GM12873 (cell line): ENCODE data around the gene CUEDC2.

ENCODE experiments used
- TF ChIP-seq, protein P1 (sequence below): IDR thresholded peaks from 2 replicates; pipeline ENCODE4 v1.5.1; 2012; ENCODE audit warnings: low read depth, mild to moderate bottlenecking, moderate library complexity, low read length, control low read depth; ENCODE audit not compliant: insufficient read depth; ENCODE audit errors: missing control alignments

The CUEDC2 gene

DNA sequence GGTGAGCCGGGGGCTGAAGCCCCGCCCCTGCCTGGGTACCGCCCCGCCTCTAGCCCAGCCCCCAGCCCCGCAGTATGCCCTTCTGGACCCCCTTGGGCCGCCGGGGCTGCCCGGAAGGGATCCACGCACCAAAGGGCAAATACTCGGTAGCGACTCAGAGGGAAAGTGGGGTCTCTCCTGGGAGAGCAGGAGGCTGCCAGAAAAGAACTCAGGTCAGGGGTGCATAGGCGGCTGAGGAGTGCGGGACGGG lies 10.9 kb downstream of the CUEDC2 start:
- TF ChIP-seq, protein P1, sequence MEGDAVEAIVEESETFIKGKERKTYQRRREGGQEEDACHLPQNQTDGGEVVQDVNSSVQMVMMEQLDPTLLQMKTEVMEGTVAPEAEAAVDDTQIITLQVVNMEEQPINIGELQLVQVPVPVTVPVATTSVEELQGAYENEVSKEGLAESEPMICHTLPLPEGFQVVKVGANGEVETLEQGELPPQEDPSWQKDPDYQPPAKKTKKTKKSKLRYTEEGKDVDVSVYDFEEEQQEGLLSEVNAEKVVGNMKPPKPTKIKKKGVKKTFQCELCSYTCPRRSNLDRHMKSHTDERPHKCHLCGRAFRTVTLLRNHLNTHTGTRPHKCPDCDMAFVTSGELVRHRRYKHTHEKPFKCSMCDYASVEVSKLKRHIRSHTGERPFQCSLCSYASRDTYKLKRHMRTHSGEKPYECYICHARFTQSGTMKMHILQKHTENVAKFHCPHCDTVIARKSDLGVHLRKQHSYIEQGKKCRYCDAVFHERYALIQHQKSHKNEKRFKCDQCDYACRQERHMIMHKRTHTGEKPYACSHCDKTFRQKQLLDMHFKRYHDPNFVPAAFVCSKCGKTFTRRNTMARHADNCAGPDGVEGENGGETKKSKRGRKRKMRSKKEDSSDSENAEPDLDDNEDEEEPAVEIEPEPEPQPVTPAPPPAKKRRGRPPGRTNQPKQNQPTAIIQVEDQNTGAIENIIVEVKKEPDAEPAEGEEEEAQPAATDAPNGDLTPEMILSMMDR: no peak

DNA sequence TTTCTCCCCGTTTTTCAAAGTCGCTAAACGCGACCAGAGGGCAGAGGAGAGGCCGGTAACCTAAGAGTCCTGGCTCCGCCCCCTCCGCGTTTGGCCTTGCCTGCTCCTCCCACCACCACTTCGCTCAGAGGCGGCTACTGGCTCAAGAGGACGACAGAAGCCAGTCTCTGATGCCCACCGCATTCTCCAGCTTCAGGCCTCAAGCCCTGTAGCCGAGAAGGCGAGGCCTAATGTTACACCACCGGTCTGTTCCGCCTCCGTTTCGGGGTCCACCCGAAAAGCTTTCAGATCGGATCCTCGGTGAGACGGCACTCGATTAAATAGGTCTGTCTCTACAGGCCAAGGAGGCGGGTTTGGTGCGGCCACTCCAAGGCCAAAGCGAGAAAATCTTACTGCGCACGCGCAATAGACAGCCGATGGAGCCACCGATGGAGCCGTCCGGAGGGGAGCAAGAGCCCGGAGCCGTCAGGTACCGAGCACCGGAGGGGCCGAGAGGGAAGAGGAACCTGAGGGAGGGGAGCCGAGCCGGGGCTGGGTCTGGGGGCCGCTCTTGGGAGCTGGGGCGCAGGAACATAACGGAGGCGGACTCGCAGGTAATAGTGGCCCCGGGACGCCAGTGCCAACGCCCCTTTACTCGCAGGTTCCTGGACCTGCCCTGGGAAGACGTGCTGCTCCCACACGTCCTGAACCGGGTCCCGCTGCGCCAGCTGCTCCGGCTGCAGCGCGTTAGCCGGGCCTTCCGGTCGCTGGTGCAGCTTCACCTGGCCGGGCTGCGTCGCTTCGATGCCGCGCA lies 11.5 kb downstream of the CUEDC2 start, which contains the start of gene FBXL15:
Gene FBXL15 (plus strand): TSS at position 123 of the 793 bp plus-strand sequence. CDS start 294 bp downstream, at position 417.
- TF ChIP-seq, protein P1: no peak

DNA sequence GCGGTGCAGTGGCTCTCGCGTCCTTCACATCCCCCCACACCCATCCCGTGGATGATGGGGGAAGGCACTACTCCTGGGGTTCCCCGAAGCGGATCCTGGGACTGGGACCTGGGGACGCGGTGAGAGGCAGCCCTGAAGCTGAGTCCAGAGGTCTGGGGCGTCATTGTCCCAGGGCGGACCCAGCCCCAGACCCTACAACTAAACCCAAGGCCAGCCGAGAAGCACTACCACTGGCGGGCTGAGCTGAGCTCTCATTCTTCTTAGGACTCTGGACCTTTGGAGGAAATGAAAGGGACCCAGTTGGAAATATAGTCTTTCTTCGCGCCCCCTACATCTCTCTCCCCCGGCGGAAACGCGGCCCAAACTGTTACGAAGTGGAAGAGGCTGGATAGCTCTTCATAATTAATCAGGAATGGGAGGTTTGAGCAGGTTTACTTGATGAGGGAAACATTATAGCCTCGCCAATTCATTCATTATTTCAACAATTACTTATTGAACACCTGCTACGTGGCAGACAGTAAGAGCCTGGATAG lies 12.1 kb downstream of the CUEDC2 start:
- TF ChIP-seq, protein P1: no peak

DNA sequence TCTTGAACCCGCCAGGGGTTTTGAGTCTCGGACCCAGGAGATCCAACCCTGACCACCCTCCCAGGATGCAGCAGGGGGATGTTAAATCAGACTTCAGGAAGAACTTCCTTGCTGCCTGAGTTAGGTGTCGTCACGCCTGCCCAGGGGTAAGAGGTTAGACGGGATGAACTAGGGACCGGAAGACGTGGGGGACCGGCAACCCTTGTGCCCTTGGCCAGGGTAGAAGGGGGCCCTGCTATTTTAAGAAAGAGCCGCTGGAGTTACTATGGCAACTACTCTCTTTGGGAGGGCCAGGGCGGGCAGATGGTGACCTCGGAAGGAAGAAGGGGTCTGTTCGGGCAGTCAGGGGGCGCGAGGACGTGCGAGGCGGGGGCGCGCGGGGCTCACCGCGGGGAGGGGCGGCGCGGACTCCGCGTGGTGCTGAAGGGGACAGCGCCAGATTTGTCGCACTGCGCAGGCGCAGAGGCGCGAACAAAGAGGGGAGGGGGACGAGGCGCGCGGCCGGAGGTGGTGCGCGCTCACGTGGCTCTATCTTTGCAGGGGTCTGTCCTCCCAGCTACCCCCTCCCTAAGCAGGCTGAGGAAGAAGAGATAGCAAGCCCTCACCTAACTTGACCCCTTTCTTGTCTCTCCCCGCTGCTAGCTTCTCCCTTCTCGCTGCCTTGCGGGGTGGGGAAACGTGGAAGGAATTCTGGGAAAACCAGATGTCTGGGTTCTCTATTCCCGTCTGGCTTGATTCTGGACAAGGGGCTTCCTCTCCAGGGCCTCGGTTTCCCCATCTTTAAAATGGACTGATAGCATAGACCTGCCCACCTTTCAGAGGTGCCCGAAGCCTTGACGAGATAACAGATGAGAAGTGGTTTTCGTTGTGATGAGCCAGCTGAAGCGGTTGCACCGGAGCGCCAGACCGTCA lies 12.8 kb downstream of the CUEDC2 start:
- TF ChIP-seq, protein P1: no peak

DNA sequence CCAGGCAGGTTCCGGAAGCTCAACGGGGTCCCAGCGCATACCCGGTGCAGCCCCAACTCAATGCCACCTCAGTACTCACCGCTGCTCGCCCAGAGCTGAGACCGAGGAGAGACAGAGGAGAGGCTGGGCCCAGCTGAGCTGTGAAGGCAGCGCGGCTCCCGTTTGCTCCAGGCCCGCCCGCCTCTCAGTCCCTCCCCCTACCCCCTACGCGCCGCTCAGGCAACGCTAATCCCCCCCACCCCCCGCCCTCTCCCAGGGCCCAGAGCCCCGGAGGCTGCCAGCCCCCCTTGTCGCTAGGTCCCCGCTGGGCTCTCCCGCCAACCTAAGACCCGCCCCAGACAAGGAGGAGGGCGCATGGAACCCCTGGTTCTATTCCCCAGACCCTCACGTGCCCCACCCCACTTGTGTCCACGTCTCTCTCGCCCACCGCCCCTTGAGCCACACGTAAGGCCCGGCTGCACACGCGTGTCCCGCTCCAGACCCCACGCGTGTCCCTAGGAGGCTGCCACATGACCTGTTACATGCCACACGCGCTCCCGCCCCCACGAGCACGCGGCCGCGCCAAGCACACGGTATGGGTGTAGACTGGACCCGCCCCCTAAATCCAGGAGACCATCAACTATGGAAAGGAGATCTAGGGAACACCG lies 13.6 kb downstream of the CUEDC2 start, which contains the start of gene PSD:
Gene PSD (minus strand): TSS at position 164 of the 647 bp plus-strand sequence. CDS start 1,747 bp downstream, outside the sequence.
- TF ChIP-seq, protein P1: no peak

DNA sequence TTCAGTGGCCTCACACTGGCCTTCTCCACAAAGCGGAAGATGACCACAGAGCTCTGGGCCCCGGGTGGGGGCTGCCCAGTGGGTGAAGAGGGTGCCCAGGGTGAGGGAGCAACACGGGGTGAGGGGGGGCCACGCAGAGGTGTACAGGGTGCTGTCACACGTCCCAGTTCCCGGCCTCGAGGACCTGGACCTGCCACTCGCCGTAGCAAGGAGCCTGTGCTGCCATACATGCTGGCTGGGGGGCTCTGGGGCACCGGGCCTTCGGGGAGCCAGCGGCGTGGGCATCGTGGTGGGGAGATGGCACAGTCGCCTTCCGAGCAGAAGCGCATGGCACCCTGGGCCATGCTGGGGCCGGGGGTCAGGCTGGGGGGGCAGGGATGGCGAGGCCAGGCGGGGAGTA lies 15.7 kb downstream of the CUEDC2 start:
- TF ChIP-seq, protein P1: no peak
